GM19395 (cell line): ENCODE data around the gene DTX3.
"Not testable (repeated sequence)": the region's sequence is repeated elsewhere in the genome, so short reads cannot be mapped to it uniquely, and the experiment has no call there.

Experiments used
- ATAC-seq: cut with Tn5 transposase; IDR thresholded peaks from one replicate; pipeline ENCODE4 v1.9.1; 2021; ENCODE audit warnings: mild to moderate bottlenecking, moderate library complexity; ENCODE audit not compliant: unreplicated experiment

The DTX3 gene

GRCh38 chr12:57582440-57582839, 22.2 kb upstream of the DTX3 start:
- ATAC-seq = no peak

- ATAC-seq = peak; percentile 98
Observed at GRCh38 chr12:57583008-57583831, 21.4 kb upstream of the DTX3 start.

DNA sequence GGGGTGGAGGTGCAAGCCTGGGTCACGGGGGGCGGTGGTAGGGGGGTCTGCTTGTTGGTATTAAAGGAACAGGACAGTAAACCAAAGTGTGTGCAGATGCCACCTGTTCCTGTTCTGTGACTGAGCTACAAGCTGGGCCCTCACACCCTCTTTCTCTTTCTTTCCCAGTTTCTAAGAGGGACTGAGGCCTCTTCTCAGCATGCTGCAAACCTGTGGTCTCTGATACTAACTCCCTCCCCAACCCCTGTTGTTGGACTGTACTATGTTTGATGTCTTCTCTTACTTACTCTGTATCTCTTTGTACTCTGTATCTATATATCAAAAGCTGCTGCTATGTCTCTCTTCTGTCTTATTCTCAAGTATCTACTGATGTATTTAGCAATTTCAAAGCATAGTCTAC, 20.6 kb upstream of the DTX3 start:
- ATAC-seq = no peak

- no peak for ATAC-seq
Observed at GRCh38 chr12:57584690-57585089, 19.9 kb upstream of the DTX3 start.

DNA sequence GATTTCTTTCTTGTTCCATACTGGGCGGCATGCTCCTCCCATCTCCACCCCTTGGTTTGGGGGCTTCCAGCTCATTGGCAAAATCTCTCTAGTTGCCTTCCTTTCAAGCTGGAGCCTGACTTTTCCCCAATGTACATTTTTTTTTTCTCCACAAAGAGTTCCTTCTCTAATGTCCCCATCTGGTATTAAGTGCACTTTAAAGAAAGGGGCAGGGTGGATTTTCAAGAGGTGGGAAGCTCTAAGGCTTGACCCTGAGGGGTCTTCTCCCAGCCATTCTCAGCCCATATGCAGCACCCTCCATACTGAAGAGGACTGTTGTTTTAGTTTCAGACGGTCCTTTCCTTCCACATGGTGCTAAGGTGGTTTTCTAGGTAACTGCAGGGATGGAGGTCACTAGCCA, 19.5 kb upstream of the DTX3 start:
- ATAC-seq = no peak

DNA sequence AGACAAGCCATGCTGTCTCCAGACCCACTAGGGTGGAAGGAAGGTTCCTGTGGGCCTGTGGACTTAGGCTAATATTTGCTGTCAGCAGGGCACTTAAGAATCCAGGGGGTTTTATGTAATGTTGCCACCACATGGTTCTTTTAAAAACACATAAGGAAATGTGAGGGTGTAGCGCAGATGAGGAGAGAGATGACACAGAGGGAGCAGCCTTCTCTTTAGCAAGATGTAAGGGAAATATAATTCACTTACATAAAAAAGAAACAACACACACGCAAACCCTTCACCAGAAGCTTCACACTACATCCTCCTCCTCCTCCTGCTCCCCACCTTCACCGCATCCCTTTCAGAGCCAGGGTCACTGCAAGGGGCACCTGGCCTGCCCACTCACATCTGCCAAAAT, 18.5 kb upstream of the DTX3 start:
- ATAC-seq = no peak

DNA sequence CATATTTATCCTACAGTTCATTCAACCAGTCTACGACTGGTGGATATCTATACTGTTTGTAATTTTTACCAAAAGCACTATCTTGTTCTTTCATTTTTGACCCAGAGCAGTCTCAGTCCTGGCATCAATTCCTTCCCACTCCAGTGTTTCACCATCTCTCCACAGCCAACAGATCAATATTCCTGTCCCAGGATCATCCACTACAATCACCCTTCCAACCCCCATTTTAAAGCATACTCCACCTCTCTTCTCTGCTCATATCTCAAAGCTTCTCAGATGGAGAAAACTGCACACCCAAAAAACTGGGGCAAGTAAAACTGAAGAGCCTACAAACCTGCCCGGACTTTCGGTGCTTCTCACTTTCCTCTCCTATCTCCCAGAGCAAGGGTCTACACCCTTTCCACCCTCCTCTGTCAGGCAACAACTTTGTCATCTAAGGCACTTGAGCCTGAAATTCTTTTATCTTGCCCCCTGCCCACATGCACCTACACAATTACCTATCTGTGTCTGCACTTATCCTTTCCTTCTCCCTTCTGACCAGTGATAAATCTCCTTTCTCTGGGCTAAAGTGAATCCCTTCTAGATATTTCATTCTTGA, 17.7 kb upstream of the DTX3 start:
- ATAC-seq = no peak

- ATAC-seq = not testable (repeated sequence)
Observed at GRCh38 chr12:57588951-57589610, 15.5 kb upstream of the DTX3 start.

DNA sequence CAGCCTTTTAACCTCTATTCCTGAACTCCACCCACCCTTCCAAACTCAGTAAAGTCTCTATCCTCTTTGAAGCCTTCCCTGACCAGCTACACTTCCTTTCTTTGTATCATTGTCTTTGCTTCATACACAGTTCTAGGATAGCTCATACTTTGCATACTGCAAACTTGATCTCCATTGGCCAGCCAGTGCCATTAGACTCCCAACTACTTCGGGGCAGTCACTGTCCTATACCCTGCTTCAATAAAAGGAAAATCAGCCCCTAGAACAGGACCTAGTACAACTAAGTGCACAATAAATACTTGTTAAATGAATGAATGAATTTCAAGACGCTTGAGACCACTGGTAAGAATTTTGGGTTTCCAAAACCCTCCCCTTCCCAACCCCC, 14.2 kb upstream of the DTX3 start:
- peak; percentile 12 for ATAC-seq

DNA sequence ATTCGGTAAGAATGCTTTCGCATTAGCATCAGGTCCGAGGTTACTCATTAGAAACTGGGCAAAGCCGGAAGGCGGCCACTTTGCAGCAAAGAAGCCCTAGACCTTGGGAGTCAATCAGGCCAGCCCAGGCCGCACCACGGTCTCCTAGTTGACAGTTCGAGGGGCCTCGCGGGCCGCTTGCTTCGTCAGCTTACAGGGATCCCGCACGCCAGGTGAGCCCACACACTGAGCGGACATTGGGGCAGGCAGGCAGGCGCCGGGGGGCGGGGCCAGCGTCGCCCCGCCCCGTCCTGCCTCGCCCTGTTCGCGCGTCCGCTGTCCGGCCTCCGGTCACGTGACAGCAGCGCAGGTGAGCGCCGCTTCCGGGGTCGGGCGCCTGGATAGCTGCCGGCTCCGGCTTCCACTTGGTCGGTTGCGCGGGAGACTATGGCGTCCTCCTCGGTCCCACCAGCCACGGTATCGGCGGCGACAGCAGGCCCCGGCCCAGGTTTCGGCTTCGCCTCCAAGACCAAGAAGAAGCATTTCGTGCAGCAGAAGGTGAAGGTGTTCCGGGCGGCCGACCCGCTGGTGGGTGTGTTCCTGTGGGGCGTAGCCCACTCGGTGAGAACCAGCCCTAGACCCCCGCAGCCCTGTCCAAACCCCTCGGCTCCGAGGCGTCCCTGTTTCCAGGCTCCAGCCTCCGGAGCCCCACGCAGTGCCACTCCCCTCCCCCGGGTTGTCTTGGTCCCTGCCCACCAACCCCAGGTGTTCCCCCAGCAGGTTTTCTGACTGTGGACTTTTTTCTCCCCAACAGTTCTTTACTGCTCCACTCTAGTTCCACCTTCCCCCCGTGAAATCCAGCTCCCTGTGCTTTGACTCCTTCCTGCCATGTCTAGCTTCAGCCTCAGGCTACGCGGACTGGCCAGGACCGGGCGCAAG, 13.5 kb upstream of the DTX3 start, which contains the start of gene PIP4K2C:
PIP4K2C (plus strand) TSS at position 329 of the 918 bp plus-strand sequence; CDS start at position 427, 98 bp downstream.
- ATAC-seq = peak; percentile 92

- ATAC-seq = no peak
Observed at GRCh38 chr12:57591782-57592325, 12.8 kb upstream of the DTX3 start.

DNA sequence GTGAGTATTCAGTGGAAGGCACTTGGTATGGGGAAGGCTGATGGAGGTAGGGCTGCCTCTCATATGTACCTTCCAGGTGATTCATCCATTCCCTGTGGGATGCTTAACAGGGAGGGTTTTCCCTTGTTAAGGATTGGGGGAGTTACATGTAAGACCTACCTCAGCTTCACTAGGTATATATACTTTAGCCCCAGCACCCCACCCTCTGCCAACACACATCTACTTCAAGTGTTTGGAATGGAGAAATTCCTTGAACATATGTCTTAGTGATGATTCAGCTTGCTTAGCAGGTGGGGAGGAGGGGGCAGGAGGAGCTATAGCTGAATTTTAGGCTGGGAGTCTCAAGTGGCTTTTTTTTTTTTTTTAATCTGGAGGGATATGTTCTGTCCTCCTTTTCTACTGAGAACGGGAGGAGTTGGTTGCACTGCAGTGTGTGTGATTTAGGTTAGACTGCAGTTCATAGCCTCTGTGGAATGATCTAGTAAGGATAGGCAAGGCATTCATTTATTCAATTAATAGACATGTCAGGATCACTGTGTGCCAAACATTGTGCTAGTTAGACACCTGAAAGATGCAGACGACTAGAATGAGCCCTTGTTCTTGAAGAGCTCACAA, 12.0 kb upstream of the DTX3 start:
- no peak for ATAC-seq

- no peak for ATAC-seq
Observed at GRCh38 chr12:57593187-57593586, 11.4 kb upstream of the DTX3 start.

DNA sequence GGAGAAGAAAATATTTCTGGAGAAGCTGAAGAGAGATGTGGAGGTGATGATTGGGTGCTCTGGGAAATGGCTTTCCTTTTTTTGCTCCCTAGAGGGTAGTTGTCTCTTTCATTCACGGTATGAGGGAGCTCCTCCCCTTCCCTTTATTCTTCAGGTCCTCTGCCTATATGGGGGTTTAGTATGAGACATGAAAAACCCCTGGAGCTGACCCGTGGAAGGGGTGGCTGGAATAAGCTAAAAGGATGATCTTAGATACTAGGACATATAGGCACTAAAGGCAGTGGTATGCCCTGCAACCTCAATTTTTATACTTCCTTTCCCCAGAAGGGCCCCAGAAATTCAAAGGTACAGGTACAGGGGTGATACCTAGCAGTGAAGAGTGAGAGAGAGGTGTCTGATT, 4.2 kb upstream of the DTX3 start:
- ATAC-seq = no peak

DNA sequence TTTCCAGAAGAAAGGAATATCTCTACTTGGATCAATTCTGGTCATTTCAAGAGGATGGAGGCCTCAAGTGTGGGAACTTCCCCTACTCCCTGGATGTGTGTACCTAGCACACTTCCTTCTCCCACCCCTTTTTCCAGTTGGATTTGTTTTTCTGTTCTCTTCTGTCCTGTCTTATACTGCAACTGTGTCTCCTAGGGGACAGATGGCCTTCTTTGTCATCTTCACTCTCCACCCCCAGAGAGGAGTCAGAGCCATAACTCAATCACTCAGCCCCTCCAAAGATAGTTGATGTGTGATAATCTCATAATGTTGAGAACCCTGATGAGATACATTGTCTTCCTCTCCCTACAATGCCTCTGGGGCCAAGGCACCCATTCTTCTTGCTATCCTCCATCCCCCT, 2.1 kb upstream of the DTX3 start:
- ATAC-seq = no peak

DNA sequence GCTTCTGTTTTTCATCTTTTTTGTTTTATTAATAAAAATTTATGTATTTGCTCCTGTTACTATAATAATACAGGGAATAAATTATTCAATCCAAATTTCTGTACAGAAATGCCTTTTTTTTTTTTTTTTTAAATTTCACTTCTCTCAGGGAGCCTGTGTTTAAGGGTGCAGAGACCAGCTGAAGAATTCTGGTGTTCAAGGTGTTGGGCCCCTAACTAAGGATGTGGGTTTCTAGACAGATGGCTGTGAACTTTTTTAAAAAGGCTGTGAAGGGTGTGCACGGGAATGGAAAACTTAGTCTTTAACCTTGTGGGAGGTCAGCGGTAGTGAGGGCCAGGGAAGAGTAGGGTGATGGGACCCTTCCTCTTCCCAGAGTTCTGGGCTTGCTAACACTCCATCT, 1.3 kb upstream of the DTX3 start:
- ATAC-seq = no peak

GRCh38 chr12:57603815-57604453, 690 bp upstream of the DTX3 start:
- no peak for ATAC-seq

- peak; percentile 34 for ATAC-seq
Observed at GRCh38 chr12:57604992-57605810, 577 bp downstream of the DTX3 start.

DNA sequence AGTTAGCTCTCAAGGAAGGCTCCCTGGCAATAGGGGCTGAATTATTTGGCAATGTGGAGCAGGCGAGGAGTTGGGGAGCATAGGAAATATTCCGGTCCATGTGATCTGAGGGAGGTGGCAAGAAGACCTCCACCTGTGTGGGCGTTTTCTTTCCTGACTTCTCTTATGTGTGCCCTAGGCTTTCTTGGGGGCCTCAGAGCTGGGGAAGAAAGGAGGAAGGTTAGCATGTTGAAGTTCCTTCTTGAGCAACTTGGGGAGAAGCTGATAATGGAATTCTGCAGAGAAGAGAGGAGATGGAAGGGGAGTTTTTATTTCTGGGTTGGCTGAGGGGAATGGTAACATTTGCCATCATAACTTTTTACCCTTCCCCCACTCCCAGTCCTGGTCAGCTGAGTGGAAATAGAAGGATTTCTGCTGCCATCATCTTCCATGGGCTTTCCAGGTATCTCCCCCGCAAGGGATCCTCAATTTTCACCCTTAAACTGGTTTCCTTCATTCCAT, 1.2 kb downstream of the DTX3 start:
- ATAC-seq = no peak
